HG02943 (cell line): ENCODE measurements around the gene HEMK1.

Experiments used
- ATAC-seq: cut with Tn5 transposase; IDR thresholded peaks from one replicate; pipeline ENCODE4 v1.9.1; 2021; ENCODE audit warnings: mild to moderate bottlenecking, low read depth, moderate library complexity; ENCODE audit not compliant: unreplicated experiment

HEMK1 gene

DNA sequence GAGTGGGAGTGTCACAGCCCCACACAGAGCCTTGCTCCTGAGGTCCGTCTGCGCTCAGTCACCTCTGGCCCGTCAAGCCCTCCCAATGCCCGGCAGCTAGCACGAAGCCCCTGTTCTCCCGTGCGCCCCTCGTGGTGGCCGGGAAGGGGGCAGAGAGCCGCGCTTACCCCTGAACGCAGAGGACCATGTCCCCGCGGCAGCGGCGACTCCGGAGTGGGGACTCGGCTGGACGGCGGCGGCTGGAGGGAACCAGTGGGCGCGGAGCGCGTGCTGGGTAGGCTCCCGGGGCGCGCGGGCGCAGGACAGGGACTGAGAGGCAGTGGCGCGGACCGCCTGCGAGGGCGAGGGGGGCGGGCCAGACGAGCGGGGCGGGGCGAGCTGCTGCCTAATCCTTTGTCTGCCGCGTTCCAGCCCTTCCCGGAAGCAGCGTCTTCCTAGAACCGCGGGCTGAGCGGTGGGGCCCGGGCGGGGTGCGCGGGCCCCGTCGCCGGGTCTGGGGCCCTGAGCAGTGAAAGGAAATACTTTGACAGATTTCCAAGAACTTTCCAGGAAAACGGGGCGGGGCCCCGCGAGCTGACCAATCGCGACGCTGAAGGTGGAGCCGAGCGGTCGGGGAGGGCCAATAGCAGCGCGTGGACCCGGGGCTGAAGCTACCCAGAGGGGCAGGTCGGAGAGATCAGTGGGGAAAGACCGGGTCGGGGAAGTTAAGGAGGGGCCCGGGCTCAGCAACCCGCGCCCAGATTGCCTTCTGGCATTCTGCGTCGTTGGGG is 42.3 kb downstream of the HEMK1 start, which contains the start of gene CISH:
TSS of gene CISH (minus strand) at position 311 of the 770 bp plus-strand sequence. CDS start at position 187, 124 bp downstream.
- ATAC-seq: peak; percentile 71

DNA sequence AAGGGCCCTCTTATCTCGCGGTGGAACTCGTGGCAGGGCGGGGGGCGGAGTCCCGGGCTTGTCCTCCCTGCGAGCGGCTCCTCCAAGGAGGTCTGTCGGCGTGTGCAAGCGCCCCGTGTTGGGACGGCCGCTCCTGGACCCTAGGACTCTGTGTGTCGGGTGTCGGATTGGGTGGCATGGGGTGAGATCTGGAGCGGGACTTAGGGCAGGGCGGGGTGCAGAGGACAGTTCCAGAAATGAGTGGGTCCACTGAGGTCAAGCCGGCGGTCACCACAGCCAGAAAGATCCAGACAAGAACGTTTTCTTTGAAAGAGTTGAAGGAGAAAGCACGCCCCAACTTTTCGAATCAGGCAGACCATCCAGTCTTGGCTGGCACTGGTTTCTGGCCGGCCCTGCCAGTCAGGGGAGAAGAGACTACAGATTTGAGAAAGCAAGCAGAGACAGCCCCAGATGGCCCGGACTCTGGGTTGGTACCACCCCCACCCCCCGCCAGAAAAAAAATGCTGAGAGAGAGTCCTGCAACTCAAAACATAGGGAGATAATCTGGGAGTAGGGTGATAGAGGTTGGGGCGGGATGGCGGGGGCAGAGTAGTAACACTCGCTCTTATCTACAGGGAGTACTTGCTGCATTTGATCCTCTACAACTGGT is 43.0 kb downstream of the HEMK1 start:
- ATAC-seq: no peak

DNA sequence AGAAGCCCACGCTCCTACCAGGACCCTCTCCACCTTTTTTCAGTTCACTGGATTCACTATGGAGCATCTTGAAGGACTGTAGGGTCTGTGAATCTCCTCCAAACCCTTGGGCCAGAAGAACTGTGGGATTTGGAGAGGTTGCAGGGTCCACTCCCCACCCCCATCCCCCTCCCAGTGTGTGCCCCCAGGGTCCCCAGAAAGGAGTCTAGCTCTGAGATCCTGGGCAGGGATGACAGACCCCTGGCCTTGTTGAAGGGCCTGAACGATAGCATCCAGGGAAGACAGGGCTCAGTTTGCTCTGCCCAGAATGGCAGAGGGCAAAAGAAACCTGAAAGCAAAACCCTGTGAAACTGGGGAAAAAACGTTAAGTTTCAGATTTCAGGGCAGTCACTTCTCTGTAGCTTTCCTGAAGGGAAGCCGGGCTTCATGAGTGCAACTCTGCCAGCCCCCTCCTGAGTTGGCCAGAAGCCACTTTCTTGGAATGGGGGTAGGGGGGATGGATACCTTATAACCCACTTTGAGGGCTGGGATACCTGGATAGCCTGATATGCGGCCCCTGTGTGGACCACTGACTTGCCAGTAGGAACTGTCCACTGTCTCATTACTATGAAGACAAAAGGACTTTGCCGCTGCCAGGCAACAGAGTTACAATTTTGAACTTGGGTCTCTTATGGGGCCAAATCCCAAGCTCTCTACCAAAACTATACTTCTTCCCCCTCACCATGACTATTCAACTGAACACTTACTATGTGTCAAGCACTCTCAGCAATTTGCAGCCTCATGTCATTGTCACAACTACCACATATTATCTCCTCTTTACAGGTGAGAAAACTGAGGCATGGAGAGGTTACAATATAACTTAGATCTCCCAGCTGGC is 43.9 kb downstream of the HEMK1 start:
- ATAC-seq: no peak

DNA sequence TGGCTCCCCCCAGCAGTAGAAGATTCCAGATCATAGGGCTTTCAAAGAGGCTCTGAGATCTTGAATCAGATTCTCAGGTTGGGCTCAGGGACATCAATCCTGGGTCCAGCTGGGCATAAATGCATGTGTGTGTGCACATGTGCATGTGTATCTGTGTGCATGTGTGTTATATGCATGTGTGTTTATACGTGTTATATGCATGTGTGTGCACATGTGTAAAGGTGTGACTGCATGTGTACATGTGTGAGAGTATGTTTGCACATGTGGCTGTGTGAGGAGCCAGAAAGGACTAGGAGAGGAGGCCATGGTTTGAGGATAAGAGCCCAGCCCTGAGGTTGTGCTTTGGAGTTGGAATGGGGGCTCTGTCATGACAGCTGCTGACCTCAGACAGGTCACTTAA is 45.9 kb downstream of the HEMK1 start:
- no peak for ATAC-seq

DNA sequence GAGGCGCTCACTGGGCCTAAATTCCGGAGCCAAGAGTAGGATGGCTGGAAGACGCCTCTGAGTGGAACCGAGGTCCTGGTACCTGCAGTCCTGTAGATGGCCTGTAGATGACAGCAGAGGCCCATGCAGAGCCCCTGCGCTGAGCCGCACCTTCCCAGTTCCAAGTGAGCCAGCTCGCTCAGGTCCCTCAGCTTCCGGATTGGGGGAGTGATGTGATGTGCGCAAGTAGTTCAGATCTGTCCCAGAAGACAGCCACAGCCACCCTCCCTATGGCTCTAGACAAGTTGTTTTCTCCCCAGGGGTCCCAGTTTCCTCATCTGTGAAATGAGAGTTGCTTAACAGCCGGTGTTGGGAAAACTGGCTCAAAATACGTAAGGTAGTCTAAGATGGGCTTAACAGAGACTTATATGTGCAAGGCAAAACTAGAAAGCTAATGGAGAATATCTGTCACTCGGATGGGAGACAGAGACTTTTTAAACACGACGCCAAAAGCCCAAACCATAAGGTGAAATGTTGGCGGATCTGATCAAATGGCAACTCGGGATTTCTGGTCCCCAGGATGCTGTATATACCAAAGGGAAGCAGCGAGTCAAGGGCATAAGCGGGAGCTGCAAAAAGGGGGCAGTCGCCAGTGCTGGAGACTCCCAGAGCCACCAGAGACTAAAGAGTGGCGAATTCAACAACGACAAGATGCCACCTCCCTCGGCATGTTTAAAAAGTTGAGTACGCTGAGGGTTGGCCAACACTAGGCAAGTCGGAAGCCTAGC is 46.9 kb downstream of the HEMK1 start:
- no peak for ATAC-seq

DNA sequence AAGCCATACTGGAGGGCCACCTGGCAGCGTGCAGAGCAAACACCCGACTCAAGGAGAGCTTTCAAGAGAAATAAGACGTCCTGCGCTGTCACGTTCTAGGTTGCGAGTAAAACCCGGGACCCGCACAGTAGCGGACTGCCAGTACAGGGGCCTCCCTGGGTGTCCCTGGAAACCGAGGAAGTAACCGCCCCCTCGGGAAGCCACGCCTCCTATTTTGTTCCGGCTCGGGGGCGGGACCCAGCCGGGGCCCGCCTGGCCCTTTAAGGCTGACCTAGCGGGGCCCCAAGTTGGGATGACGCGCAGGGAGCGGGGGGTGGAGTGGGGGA is 47.4 kb downstream of the HEMK1 start:
- peak; percentile 59 for ATAC-seq

DNA sequence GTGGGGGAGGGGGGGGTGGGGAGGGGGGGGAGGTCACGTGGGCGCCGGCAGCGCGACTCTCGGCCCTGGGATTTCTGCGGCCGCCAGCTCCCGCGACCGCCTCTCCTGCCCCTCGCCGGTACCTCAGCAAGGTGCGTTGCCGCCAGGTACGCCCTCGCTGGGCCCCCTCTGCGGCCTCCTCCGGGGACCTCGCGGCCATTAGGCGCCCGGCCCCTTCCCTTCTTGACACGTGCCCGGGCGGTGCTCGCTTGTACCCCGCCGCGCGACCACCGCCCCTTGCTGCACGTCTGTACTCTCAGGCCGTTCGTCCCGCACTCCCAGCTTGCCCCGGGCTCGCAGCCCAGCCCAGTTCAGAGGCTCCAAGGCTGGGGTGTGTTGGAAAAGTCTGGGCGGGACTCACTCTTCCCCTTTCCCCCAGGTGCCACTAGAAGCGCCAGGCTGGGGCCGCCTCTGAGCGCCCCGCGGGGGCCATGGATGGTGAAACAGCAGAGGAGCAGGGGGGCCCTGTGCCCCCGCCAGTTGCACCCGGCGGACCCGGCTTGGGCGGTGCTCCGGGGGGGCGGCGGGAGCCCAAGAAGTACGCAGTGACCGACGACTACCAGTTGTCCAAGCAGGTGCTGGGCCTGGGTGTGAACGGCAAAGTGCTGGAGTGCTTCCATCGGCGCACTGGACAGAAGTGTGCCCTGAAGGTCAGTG is 47.9 kb downstream of the HEMK1 start, which contains the start of gene MAPKAPK3:
TSS of gene MAPKAPK3 (plus strand) at position 56 of the 696 bp plus-strand sequence. CDS start at position 471, 415 bp downstream.
- ATAC-seq: peak; percentile 1

DNA sequence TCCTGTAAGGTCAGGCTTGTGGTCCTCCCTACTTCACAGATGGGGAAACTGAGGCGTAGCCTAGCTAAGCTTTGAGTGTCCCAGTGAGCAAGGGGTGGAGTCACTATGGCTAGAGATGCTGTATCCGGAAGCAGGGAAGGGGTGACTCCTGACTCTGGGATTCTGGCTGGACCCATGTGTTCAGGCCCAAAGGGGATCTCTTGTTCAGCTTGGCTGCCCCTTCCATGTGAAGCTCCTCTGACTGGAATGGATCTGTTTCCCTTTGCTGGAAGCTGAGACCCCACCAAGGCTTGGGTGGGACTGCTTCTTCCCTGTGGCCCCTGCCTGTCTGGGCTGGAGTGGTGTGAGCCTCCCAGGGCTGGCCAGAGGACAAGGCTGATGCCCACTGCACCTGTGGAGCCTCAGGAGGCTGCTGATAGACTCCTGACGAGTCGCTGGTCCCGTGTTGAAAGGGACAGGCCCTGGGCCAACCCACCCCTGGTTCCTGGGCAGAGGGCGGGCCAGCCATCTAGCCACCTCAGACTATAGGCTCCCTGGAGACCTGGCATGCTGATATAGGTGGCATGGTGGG is 48.7 kb downstream of the HEMK1 start:
- ATAC-seq: no peak

DNA sequence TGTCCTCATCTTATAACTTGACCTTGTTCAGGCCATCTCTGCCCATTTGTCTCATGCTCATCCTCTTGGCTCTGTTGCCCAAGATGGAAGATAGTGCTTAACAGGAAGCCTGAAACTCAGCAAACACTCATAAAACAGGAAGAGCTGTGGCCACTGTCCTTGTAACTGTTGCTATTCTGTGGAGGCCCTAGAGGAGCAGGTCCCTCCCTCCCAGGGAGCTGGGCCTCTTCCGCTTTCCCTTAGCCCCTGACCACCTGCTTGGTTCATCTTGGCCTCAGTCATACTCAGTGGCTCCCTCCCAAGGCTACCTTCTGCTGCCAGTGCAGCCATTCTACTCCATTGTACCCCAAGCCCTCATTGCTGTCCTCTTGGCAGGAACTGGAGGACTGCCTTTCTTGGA is 51.1 kb downstream of the HEMK1 start:
- no peak for ATAC-seq

DNA sequence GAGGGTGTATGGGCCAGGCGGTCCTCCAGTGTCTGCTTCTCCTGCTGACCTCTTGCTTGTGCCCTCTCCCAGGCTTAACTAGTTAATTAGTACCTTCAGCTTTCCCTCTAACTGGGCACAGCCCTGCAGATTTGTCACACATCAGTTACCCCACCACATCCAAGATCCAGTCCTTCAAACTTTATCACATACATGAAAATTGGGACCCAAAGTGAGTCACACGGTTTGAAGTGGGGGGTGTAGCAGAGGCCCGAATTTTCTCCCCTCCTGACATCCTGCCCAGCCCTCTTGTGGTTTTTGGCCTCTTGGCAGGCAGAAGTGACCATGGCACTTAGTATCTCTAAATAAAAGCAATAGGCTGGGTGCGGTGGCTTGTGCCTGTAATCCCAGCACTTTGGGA is 51.5 kb downstream of the HEMK1 start:
- no peak for ATAC-seq

DNA sequence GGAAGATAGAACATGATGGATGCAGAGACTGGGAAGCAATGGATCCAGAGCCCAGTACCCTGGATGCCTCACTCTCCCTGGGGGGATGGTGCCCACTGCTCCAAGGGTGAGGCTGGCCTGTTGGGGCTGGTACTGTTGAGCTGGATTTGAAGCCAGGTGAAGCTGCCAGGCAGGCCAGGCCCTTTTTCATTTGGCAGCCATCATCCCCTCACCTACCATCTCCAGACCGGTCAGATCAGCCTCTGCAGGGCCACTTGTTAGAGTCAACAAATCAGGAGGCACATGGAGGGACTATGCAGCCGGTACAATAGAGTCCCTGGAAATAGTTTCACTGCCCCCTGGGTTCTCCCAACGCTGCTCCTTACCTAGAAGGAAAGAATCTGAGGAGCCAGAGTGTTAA is 53.6 kb downstream of the HEMK1 start:
- ATAC-seq: no peak

DNA sequence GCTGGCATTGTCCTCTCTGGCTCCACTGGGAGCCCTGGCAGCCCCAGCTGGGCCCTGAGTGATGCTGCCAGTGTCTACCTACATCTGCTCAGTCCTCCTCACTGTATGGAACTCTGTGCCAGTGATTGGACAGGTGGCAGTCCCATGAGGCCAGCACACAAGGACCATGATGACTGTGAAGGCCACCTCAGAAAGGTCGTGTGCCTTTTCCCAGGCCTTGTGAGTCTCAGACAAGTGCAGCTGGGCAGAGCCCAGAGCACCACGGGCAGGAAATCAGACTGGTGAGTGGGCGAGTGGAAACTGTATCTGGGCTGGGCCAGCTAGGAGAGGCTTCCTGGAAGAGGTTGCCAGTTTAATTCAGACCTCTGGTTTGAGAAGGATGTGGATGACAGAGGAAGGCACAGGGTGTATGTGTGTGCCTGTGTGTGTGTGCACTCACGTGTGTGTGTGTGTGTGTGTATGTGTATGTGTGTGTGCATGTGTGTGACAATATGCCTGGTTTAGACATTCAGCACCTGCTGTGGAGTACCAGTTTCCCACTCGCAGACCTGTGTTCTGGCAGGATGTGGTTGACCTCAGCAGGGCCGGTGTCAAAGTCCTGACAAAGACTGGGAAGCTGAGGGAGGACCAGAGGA is 54.6 kb downstream of the HEMK1 start:
- ATAC-seq: no peak

DNA sequence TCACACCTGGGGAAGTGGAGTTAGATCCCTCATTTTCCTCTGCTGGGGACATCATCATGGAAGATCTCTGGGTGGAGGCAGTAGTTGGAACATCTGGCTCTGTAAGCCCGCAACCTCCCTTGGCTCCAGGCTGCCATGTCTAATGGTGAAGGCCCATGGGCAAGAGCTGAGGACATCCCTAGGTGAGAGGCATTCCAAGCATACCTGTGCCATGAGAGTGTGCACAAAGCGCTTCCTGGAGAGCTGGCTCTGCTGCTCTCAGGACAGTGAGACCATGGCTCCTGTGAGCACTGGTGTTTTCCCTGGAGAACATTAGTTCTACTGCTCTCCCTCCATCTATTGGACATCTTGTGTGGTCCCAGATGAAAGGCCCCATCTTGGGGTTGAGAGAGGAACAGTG is 55.3 kb downstream of the HEMK1 start:
- ATAC-seq: no peak

DNA sequence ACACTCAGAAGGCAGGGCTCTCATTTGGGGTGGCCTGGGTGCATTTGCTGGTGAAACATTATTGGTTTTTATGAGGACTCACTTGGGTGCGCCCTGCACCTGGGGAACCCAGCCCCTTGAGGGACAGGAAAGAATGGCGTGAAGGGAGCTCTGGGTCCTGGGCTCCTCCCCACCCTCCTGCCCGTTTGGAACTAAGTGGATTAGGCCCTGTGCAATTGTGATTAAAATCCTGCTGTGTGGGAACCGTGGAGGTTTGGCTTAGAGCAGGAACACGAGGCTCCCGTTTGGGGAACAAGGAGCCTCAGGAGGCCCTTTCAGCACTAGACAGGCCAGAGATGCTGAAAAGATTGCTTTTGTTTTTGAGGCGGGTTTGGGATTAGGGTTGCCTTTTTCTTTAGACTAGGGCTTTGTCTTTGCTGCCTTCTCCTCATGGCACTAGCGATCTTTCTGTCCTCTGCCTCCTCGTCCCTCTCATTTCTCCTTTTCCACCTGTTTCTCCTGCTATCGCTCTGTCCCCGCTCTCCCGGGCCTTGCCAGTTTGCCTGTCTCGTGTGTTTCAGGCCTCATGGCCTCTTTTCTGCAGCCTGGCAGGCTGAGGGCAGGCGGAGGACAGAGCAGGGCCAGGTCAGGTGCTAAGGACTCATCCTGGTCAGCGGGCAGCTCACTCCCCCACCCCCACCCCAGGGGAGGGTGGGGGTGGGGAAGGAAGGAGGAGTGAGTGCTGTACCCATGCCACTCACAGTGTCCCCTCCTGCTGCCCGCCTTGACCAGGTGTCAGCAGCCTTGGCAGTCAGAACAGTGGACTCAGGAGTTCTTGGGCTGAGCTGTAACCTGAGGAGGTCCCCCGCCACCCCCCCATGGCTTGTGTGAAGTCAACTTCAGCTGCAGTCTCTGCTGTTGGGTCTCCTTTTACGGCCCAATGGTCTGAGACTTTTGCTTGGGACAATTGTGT is 56.2 kb downstream of the HEMK1 start:
- ATAC-seq: no peak

DNA sequence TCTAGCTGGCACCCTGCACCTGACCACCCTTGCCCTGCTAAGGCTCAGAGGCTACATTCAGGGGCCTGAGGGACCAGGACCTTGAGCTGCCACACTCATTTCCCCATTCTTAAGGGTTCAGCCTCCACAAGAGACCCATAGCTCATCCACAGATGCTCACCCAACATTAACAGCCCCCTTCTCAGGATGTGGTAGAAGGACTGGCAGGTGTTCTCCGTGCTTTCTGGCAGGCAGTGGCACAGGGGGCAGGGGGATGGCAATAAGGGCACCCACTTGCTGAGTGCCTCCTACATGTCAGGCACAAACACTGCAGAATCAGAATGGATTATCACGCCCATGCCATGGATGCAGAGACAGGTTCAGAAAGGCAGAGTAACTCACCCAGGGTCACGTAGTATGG is 57.1 kb downstream of the HEMK1 start:
- no peak for ATAC-seq

DNA sequence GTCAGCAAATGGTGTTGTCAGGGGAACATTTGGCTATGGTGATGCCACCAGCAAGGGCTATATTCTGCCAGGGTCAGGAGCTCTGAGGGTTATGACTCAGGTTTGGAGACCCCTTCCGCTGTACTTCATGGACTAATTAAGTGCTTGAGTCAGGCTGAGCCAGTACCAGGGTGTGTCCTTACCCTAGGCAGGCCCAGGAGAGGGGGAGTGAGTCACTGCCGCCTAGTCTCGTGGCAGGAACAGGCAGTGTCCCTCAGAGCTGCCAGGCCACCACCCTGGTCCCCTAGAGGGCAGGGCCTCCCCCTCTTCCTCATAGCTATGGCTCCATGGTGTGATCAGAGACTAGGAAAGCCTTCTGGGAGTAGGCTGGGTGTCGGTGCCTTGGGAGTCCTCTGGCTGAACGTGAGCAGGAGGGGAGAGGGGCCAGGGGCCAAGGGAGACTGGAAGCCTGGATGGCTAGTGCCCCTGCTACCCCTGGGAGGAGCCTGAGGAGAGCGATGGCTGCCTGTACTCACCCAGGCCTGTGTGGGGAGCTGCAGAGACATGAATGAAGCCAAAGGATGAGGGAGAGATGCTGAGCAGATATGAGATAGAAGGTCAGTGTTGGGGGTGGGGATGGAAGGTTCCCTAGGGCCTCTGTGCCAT is 58.2 kb downstream of the HEMK1 start:
- ATAC-seq: no peak

DNA sequence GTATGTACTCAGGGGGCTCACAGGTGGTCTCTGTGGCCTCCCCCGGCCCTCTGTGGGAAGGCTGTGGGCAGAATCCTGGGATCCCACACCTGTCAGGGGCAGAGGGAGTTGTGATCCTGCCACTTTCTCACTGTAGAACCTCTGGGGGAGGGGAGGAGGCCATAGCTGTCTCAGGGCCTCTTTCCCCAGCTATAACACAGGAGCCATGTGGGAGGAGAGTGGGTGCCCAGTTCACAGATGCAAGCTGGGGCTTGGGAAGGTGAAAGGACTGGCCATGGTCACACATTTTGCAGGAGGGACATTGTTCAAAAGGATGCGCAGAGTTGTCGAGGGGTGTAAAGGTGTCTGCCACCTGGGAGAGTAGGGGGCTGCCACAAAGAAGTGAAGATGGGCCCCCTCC is 59.3 kb downstream of the HEMK1 start:
- ATAC-seq: no peak
